CD4-positive, alpha-beta T cell treated with Interleukin-2 at 100 ng/mL for 4 hours (primary cell): Measurements from ENCODE around the gene GRN.
"Not testable (repeated sequence)": the region's sequence is repeated elsewhere in the genome, so short reads cannot be mapped to it uniquely, and the experiment has no call there.

ENCODE experiments used
- DNase-seq: peaks from one replicate; pipeline ENCODE4 v3.0.0-alpha.2; 2020; ENCODE audit warnings: low spot score

GRN gene

DNA sequence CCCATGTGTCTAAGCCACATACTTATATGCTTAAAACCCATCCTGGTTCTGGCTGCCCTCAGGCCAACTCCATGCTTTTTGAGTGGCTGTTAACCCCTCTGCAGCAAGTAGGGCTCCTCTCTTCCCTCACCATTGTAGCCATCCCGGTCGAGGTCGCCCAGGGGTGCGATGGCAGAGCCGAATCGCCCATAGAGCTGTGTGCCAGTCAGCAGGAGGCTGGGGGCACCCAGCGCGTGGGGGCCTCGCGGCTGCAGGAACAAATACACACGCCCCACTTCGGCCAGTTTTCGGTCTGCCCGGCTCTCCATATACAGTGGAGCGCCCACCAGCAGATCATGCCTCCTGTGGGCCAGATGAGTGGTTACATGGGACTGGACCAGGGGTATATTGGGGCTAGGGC, 38.3 kb downstream of the GRN start:
- no peak for DNase-seq

DNA sequence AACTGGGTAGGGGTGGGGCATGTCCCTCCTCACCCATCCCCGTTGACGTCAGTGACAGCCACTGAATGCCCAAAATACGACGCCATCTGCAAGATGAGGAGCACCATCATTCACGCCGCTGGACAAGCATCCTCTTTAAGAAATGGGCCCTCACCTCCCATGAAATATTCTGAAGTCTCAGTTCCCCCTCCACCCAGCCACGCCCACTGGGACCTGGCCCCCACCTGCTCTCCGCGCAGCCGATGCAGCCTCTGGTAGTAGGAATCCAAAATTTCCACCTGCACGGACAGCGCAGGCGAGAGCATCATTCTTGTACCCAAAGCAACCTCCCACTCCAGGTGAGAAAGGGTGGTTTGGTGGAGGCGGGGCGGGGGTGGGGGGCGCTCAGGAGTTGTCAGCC, 38.8 kb downstream of the GRN start:
- no peak for DNase-seq

DNA sequence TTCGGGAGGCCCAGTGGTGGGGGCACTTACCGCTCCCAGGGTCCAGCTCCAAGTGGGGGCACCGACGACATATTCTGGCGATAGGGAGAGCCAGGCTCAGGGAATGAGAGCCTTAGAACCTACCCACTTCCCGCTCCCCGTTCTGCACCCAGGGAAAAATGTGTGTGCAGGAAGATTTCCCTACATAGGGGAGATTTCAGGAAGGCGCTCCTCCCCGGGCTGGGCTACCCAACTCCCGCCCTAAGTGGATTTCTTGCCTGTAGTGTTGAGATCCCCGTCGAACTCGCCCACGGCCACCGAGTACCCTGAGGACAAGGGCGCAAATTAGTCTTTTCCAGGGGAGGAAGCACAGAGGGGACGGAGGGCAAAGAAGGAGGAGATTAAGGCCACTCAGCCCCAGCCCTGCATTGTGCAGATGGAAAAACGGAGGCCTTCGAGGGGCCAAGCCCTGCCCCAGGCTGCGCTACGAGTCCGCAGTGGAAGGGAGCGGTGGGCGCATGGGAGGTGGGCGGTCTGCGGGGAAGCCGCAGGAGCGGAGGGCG, 39.2 kb downstream of the GRN start:
- DNase-seq: no peak

DNA sequence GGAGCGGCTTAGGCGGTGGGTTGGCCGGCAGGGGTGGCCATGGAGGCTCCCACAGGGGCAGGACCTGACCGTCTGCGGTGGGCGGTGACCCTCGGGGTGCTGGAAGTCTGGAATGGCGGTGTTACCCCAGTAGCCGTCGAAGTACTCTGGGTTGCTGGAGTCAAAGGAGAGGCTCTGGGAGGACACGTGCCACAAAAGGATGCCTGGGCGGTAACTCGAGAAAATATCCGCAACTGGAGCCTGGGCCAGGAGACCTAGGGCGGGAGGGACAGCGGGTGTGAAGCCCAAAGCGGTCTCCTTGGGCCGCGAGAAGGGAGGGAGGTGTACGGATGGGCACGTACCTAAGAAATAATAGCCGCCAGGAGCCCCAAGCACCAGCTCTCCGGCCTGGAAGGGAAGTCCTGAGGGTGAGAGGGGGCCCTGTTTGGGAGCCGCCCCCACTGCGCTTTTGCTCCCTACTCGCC, 39.8 kb downstream of the GRN start:
- no peak for DNase-seq

DNA sequence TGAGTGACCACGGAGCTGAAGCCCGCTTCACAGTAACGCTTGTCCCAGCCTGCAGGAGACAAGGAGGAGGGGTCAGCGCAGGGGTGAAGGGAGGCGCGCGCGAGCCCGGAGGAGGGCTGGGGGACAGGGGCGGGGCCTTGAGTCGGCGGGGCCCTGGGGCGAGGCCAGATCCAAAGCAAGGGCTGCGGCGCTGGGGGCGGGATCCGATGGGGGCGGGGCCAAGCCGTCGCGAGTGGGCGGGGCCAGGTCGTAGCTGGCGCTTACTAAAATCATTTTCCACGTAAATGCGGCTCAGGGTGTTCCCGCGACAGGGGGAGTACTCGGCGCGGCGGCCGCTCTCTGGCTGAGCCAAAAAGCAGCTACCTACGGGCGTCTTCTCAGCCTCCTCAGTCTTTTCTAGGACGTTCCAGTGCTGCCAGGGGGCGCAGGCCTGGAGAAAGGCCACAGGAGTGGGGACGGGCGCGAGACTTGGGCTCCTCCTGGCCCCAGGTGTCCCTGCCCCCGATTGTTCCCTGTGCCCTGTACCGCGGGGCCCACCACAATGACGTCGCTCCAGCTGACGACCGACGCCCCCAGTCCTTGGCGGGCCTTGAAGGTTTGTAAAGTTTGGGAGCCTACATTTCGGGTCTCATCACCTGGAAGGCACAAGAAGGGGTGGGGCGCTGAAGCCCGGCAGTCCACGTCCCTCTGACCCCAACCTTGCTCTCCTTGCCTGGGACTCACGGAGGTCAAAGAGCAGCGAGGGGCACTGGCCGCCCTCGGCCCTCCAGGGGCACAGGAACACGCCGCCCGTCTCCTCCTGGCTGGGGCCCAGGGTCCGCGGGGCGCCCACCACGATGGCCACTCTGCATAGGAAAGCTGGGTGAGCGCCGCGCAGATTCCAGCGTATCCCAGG, 40.4 kb downstream of the GRN start:
- DNase-seq: peak; percentile 86

DNA sequence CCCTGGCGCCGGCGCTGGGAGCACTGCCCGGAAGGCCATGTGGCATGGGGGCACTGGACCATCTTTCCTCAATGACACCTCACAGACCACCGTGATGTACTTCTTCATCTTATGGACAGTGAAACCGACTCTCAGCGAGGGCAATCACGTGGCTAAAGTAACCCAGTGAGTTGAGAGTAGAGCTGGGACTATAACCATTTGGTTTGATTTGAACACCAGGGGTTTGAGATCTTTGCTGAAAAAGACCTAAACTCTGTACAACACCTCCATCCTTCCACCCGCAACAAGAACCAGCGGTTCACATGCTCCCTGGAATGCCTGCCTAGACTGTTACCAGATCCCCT, 41.1 kb downstream of the GRN start:
- no peak for DNase-seq

DNA sequence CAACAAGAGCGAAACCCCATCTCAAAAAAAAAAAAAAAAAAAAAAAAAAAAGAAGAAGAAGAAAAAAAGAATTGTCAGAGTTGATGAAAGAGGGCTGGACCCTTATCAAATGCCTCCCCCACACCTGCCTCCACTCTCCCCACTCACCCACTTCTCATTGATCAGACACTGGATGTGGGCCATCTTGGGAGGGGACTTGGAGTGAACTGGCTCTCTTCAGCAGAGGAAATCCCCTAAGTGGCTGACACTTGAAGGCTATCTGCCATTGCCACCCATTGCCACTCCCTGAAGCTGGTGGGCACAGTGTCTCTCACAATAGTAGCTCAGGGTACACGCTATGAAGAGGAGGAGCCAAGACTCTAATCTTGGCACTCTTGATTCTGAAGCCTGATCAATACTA, 42.7 kb downstream of the GRN start:
- no peak for DNase-seq

DNA sequence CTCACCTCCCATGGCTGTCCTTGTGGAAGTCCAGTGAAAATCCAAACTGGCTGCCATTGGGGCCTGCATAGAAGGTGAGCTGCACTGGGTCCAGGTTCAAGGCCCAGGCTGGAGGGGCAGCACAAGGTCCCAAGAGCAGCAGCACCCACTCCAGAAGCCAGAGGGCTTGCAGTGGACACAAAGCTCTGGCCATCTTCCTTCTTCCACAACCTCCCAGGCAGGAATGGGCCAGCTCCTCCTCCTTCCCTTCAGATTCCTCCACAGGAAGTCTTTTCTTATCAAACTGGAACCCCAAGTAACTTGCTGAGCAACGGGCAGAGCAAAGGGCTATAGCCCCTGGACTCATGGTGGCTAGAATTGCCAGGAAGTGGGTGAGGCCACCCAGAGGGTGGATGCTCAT, 44.2 kb downstream of the GRN start, which contains the start of gene ITGA2B:
Gene ITGA2B, minus strand, starts transcription at position 369 of the 400 bp plus-strand sequence. Its CDS starts 176 bp downstream, at position 193.
- DNase-seq: no peak

DNA sequence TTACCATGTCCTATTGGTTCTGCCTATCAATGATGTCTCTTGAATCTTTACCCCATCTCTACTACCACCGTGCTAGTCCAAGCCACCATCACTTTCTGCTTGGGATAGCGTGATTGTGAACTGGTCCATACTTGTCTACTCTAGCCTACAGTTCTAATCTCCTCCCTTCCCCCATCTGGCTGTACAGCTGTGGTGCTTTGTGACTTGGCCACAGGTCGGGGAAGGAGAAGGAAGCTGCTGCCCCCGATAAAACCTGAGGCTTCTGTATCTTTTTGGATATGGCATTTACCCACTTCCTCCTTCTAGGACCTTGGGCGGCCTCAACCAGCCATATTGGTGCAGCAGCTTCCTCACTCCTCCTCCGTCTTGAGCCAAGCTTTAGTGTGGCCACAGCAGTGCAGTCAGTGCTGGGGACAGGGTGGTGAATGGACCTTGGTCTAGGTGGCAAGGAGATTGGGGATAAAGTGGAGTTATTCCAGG, 44.7 kb downstream of the GRN start:
- no peak for DNase-seq

DNA sequence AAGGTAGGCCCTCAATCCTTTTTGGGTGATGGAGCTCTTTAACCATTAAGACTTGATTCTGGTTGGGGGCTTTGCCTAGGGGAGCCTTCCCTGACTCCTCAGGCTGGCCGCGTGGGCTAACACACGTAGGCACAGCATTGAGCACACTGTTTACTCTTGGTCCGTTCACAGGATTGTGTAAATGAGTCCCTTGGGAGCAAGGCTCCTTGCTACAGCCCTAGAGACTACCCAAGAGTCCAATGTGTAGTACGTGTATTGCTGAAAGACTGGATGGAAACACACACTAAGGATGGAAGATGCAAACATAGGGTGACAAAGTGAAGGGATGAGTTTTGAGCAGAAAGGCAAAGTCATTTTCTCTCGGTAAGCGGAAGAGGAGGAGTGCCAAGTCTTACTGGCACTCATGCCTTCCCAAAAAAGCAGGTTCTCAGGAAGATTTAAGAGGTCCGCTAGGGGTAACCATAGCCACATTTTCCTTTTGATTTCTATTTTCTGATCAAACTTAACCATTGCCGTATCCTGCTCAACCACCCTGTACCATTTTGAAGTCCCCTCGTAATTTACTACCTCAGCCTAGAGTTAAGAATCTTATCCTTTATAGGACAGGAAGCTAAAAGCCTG, 45.3 kb downstream of the GRN start:
- DNase-seq: no peak

DNA sequence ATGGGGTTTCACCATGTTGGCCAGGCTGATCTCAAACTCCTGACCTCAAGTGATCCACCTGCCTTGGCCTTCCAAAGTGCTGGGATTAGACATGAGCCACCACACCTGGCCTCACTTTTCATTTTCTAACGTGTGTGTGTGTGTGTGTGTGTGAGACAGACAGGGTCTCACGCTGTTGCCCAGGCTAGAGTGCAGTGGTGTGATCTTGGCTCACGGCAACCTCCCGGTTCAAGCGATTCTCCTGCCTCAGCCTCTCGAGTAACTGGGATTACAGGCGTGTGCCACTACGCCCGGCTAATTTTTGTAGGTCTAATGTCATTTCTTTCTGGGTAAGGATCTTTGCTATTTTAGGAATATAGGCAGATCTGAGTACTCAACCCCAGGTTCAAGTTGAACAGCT, 49.0 kb downstream of the GRN start:
- DNase-seq: not testable (repeated sequence)

DNA sequence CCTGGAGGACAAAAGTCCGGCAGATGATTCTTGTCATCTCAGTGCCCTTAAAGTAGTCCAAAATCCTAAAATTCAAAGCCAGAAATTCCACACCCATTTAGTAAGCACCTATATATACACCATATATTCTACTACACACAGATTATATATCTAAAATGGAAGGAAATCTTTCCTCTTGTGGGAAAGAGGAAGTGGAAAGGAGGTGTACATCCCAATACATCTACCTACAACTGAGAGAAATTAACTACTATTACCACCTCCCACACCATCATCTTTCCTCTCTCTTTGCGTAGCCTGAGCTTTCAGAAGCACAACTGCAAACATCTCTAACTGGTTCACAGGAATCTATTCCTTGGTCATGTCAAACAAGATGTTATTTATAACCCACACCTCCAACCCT, 49.7 kb downstream of the GRN start:
- no peak for DNase-seq

DNA sequence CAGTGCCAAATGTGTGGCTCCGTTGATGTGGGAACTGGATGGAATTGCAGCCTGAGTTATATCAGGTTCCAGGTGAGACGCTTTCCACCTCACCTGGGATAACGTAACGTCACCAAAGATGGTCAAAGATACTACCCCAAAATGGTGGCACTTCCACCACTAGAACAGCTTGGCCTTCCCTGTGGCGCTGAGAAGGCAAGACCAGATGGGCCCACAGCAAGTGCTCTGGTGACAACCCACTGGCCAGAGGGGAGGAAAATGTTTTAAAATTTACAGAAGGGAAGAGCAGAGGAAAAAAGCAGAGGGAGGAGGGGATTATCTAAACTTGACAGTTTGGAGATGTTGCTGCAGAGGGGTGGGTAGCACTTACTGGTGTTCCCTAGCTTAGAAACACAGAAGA, 51.8 kb downstream of the GRN start:
- DNase-seq: no peak

DNA sequence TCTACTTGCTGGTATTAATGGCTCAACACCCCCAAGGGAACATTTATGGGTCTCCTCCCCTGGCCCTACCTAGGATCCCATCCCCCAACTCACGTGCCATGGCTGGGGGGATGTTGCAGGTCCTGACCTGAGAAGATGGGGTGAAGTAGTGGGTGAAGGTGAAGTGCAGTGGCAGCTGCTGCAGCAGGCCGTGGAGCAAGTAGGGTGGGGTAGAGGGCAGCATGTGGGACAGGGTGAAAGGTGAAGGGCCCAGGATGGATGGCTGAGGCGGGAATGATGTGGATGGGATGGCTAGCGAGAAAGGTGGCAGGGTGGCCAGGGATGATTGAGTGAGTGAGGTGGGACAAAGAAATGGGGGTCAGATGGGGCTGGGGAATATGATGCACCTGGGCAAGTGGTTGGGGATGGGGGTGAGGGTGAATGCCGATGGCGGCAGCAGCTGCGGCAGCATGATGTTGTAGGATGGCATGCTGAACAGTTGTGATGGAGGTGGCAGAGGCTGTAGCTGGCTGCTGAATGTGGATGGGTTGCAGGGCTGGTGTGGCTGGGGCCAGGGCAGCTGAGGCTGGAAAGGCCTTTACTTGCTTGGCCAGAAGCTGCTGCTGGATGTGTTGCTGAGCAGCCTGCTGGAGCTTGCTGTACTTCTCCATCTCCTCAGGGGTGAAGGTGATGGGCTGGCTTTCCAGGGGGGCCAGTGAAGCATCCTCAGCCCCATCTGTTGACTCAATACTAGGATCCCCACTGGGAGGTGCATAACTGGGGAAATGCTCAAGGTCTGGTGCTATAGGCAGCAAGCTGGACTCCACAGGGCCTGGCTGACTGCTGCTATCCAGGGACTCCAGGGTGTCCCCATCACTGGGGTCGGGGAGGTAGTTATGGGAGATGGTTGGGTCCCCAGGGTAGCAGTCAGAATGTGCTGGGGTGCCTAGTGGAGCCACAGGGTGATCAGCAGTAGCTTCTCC, 52.7 kb downstream of the GRN start:
- no peak for DNase-seq

DNA sequence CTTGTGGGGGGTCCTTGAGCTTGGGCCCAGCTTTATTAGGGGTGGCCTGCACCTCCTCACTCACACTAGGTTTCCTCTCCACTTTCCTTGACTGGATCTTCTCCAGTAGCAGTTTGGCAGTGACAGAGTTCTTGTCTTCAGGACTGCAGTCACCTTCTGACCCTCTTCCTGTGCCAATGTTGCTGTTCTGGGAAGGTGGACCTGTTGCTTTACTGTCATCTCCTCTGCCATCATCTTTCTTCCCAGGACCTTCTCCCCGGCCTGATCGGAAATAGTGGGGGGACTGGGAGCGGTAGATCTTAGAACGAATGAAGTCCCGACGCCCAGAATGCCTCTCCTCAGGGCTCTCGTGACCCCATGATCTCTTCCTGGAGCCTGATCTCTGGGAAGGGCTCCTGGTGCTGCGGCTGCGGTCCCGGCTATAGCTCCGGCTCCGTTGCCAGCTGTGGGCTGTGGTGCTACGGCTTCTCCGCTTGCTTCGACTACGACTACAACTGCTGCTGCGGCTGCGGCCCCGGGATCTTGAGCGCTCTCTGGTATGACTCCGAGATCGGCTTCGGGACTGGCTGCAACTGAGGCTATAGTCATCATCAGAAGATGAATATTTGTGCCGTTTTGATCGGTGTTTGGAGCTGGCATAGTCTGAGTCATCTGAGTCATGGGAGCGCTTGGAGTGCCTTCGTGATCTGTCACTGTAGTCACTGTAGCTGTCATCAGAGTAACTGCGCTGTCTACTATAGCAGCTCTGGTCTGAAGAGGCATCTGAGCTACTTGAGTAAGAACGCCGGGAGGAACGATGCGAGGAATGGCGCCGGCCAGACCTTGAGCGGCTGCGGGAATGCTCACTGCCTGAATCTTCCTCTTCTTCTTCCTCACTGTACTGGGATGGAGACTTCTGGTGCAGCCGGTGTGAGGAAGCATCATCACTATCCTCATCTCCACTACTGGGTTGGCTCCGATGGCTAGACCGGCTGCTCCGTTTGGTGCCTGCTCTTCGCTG, 53.9 kb downstream of the GRN start:
- DNase-seq: no peak

DNA sequence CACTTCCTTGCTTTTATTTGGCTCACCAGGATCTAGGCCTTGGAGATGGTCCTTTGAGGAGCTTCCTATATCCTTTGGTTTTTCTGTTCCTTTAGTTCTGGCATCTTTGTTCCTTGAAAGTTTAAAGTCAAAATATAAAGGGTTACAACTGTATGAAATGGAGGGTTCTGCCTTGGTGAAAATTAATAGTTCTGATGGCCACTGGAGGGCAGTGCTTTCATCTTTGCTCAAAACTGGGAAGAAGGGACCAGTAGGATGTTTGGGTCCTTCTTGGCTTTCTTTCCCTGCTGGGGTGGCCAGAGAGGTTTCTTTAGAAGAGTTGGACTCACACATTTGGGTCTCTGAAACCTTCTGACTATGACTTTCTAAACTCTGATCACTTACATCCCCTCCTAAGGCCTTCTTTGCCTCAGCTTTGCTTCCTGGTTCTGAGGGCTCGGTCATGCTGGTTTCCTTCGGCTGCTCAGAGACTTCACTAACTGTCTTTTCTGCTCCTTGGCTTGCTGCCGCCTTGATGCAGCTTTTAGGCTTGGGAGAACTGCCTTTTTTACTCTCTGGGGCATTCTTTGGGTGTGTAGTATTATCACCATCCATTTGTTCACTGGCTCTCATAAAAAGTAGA, 55.2 kb downstream of the GRN start:
- no peak for DNase-seq
